Calu3 (cell line): Measurements from ENCODE around the gene TDRD7. TPM values are rescaled to one million over a fixed set of nuclear protein-coding genes. Genes with fewer than 3 reads are reported as not detected.
A peak's percentile ranks its signal among the peaks of the same experiment; 100 is the strongest.

Experiments
- BruUV-seq: library from RNA; stranded (reverse); fragments of 400-500 nt; replicated peaks from 2 replicates; lab custom pipeline; 2021; lab: Mats Ljungman, UMichigan
- CTCF ChIA-PET: fragments of 300-600 bp; sonication (Branson Sonifier 250); formaldehyde crosslinking; loops from one replicate; lab custom pipeline; 2022; ENCODE audit warnings: antibody characterized with exemption; lab: Charles Lee
- DNase-seq: peaks from one replicate; pipeline ENCODE4 v3.0.0; 2022
- H3K27ac Mint-ChIP-seq: one replicate; pipeline ENCODE4 v1.8.0; 2022; ENCODE audit warnings: mixed read lengths; ENCODE audit not compliant: unreplicated experiment
- H3K27me3 Mint-ChIP-seq: one replicate; pipeline ENCODE4 v1.8.0; 2022; ENCODE audit warnings: mixed read lengths; ENCODE audit not compliant: unreplicated experiment
- H3K36me3 Mint-ChIP-seq: one replicate; pipeline ENCODE4 v1.8.0; 2022; ENCODE audit warnings: mild to moderate bottlenecking, moderate library complexity, mixed read lengths; ENCODE audit not compliant: insufficient read depth, unreplicated experiment
- H3K4me1 Mint-ChIP-seq: one replicate; pipeline ENCODE4 v1.8.0; 2022; ENCODE audit warnings: mild to moderate bottlenecking, low read depth, mixed read lengths; ENCODE audit not compliant: unreplicated experiment
- H3K4me3 Mint-ChIP-seq: one replicate; pipeline ENCODE4 v1.8.0; 2022; ENCODE audit warnings: mild to moderate bottlenecking, low read depth, moderate library complexity, mixed read lengths; ENCODE audit not compliant: unreplicated experiment
- H3K9me3 Mint-ChIP-seq: one replicate; pipeline ENCODE4 v1.8.0; 2022; ENCODE audit warnings: low read depth, mixed read lengths; ENCODE audit not compliant: unreplicated experiment
- CTCF ChIP-seq: fragments of 200-600 bp; IDR thresholded peaks from one replicate; pipeline ENCODE4 v1.8.0; 2022; ENCODE audit warnings: antibody characterized with exemption; ENCODE audit not compliant: unreplicated experiment
- intact Hi-C: fragments of 100-400 bp; cut with micrococcal nuclease; formaldehyde crosslinking; loops from one replicate; pipeline ENCODE4 v1.10.0; 2022; ENCODE audit not compliant: unreplicated experiment
- total RNA-seq: library from RNA; stranded (reverse); gene quantifications from 2 replicates; pipeline ENCODE4 v1.2.3, GENCODE V29; 2022

The TDRD7 gene
- total RNA-seq, 1 experiment from 2014 or later, result 15.5 TPM

GRCh38 chr9:97385626-97386264 lies 26.2 kb upstream of the TDRD7 start:
- H3K4me1 Mint-ChIP-seq, result peaks cover 42% of the 10 kb centered on the region
- BruUV-seq, result no TSS peak

GRCh38 chr9:97386265-97386633 lies 25.6 kb upstream of the TDRD7 start:
- TF ChIP-seq CTCF, result no peak
- DNase-seq, result no peak
- H3K4me1 Mint-ChIP-seq, result peaks cover 42% of the 10 kb centered on the region
- no peaks in the 10 kb centered on the region for H3K36me3 Mint-ChIP-seq
- intact Hi-C loops, result no loop called here
- no peak overlapping the region for H3K4me3 Mint-ChIP-seq
- BruUV-seq, result no TSS peak
- CTCF ChIA-PET, result interaction anchor here (0.7 to 1.9 kb wide), 2 partner anchors 13 to 229 kb away, joined by 3 to 12 read pairs; no protein-coding TSS in a partner anchor
- no peaks in the 10 kb centered on the region for H3K9me3 Mint-ChIP-seq
- H3K27me3 Mint-ChIP-seq, result no peaks in the 10 kb centered on the region
- no peak overlapping the region for H3K27ac Mint-ChIP-seq

More at GRCh38 chr9:97385626-97386264, 26.2 kb upstream of the TDRD7 start:
- Mint-ChIP-seq H3K36me3 (no peaks in the 10 kb centered on the region), H3K9me3 (no peaks in the 10 kb centered on the region), H3K27me3 (no peaks in the 10 kb centered on the region), H3K4me3 (no peak overlapping the region), H3K27ac (no peak overlapping the region)
- no peak for DNase-seq
- CTCF ChIA-PET, result interaction anchor here (0.7 to 1.9 kb wide), 2 partner anchors 13 to 229 kb away, joined by 3 to 12 read pairs; no protein-coding TSS in a partner anchor
- intact Hi-C loops, result no loop called here
- no peak for TF ChIP-seq CTCF

GRCh38 chr9:97386733-97387503 lies 25.0 kb upstream of the TDRD7 start:
- peak; percentile 94 for TF ChIP-seq CTCF
- DNase-seq, result peak; percentile 71
- peaks cover 39% of the 10 kb centered on the region for H3K4me1 Mint-ChIP-seq
- no peaks in the 10 kb centered on the region for H3K36me3 Mint-ChIP-seq
- no peaks in the 10 kb centered on the region for H3K9me3 Mint-ChIP-seq
- H3K27me3 Mint-ChIP-seq, result no peaks in the 10 kb centered on the region
- no TSS peak for BruUV-seq
- CTCF ChIA-PET, result interaction anchor here (1.1 to 1.9 kb wide), 3 partner anchors 11 to 229 kb away, joined by 3 to 12 read pairs (median 5); no protein-coding TSS in a partner anchor
- H3K27ac Mint-ChIP-seq, result no peak overlapping the region
- no peak overlapping the region for H3K4me3 Mint-ChIP-seq
- intact Hi-C loops, result loop anchor here (1.0 kb wide), 1 partner anchor 228 kb away; no protein-coding TSS in a partner anchor

GRCh38 chr9:97387504-97387886 lies 24.4 kb upstream of the TDRD7 start:
- Mint-ChIP-seq H3K27me3 (no peaks in the 10 kb centered on the region), H3K4me3 (no peak overlapping the region), H3K9me3 (no peaks in the 10 kb centered on the region), H3K27ac (no peak overlapping the region), H3K36me3 (no peaks in the 10 kb centered on the region), H3K4me1 (peaks cover 33% of the 10 kb centered on the region)
- intact Hi-C loops, result loop anchor here (1.0 kb wide), 1 partner anchor 228 kb away; no protein-coding TSS in a partner anchor
- BruUV-seq, result no TSS peak
- no peak for DNase-seq
- CTCF ChIA-PET, result interaction anchor here (1.1 to 1.9 kb wide), 3 partner anchors 10 to 228 kb away, joined by 3 to 12 read pairs (median 5); no protein-coding TSS in a partner anchor
- TF ChIP-seq CTCF, result no peak
